Retinal pigment epithelial cell (primary cell): ENCODE measurements around the gene RPEL1.

Experiments used
- DNase-seq: peaks from one replicate; pipeline ENCODE4 v3.0.0-alpha.2; 2010; ENCODE audit warnings: low read depth
- H3K4me3 ChIP-seq: 2 replicates; pipeline ENCODE4 v1.5.1; 2011; ENCODE audit warnings: mild to moderate bottlenecking, low read length, control low read depth, moderate library complexity
- TF ChIP-seq, protein P1 (sequence below): conservative IDR thresholded peaks from 2 replicates; pipeline ENCODE4 v1.5.1; 2011; ENCODE audit warnings: low read depth, low read length, control low read depth, inconsistent platforms

RPEL1 gene

DNA sequence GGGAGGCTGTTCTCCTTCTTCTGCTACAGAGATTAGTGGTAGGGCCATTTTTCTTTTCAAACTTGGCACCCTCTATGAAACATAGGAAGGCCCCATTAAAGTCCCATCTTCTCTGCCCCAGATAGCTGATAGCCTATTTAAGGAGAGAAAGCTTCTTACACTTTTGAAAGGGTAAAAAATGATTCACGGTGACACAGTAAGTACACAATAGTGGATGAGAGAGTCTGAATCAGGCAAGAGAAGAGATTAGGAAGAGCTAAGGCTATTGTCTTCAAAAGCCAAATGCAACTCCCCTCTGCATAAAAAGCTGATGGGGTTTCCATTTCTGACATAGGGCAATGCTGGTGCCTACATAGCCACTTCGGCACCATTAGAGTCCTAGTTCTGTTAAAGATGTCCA is 34.8 kb downstream of the RPEL1 start:
- no peak for DNase-seq
- H3K4me3 ChIP-seq, result no peak overlapping the region
- TF ChIP-seq, protein P1, sequence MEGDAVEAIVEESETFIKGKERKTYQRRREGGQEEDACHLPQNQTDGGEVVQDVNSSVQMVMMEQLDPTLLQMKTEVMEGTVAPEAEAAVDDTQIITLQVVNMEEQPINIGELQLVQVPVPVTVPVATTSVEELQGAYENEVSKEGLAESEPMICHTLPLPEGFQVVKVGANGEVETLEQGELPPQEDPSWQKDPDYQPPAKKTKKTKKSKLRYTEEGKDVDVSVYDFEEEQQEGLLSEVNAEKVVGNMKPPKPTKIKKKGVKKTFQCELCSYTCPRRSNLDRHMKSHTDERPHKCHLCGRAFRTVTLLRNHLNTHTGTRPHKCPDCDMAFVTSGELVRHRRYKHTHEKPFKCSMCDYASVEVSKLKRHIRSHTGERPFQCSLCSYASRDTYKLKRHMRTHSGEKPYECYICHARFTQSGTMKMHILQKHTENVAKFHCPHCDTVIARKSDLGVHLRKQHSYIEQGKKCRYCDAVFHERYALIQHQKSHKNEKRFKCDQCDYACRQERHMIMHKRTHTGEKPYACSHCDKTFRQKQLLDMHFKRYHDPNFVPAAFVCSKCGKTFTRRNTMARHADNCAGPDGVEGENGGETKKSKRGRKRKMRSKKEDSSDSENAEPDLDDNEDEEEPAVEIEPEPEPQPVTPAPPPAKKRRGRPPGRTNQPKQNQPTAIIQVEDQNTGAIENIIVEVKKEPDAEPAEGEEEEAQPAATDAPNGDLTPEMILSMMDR, result no peak

DNA sequence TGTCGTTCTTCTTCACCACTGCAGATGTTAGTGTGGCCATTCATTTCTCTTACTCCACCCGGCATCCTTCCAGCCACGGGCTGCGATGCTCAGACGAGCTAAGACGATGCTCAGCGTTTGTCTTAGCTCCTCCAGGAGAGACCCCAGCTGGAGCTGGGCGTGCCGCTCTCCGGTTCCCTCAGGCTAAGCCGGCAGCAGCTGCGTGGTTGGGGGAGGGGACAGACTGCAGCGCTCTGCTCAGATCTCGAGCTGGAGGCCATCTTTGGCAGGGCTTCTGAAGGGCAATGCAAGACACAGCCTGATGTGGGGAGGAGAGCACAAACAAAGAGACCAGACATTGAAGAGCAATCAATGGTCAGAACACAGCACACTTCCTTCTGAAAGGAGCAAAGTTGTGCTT is 36.1 kb downstream of the RPEL1 start:
- H3K4me3 ChIP-seq, result peak overlapping the region; percentile 19
- no peak for DNase-seq
- TF ChIP-seq, protein P1, result no peak

DNA sequence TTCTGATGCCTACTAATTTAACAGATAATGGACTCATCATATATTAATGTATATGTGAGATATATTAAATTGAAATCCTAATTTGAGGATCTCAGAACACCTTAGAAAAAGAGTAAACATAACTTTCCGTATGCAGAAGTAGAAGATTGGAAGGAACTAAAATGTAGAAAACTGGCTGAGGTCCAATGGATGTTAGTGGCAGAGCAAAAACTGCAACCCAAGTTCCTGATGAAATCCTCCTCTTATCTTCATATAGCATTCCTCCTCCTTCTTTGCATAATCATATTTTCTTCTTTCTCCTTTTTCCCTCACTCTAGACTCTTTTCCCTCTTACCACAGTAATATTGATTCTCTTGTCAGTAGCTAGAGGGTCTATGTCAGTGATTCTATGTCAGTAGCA is 37.3 kb downstream of the RPEL1 start:
- no peak overlapping the region for H3K4me3 ChIP-seq
- TF ChIP-seq, protein P1, result no peak
- no peak for DNase-seq

DNA sequence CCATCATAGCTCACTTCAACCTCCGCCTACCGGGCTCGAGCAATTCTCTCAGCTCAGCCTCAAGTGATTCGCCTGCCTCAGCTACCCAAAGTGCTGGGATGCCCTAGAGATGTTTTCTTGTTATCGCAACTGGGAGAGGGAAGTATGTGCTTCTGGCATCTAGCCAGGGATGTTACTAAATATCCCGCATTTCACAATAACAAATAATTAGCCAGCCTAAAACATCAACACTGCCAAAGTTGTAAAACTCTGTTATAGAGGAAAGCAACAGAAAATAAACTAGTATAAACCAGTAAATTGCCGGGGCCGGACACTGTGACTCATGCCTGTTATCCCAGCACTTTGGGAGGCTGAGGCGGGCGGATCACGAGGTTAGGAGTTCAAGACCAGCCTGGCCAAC is 38.5 kb downstream of the RPEL1 start:
- H3K4me3 ChIP-seq, result no peak overlapping the region
- no peak for DNase-seq
- TF ChIP-seq, protein P1, result no peak

DNA sequence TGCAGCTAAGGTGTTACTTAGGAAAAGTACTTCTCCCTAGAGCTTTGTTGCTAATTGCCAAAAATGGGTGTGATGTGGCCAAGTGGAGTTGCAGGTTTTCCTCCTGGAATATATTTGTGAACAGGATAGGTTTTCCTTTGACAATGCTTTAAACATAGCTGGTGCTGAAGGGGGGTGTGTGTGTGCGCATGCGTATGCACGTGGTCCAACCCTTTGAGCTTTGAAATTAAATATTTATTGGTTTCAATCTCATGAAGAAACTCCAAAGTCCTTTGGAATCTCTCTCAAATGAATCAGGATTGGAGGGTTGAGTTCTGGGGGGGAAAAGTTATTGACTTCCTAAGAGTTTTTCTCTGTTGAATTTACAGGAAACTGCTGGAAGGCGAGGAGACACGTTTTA is 42.3 kb downstream of the RPEL1 start:
- TF ChIP-seq, protein P1, result no peak
- no peak overlapping the region for H3K4me3 ChIP-seq
- no peak for DNase-seq

DNA sequence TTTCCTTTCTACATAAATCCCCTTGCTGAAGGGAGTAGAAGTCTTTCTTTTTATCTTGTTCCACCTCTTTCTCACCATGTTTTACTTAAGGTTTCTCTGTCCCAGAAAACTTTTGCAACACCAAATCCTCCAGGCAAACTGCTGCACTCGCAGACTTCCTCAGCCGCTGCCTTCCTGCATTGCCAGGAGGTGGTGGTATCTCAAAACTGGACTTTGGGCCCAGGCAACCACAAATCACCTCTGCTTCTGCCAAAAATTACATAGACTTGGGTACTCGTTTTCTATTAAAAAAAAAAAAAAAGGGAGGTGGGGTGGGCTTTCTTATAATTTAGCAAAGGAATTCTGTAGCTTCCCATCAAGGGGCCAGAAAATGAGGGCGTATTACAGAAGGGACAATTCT is 45.9 kb downstream of the RPEL1 start:
- no peak for DNase-seq
- TF ChIP-seq, protein P1, result no peak
- H3K4me3 ChIP-seq, result no peak overlapping the region

DNA sequence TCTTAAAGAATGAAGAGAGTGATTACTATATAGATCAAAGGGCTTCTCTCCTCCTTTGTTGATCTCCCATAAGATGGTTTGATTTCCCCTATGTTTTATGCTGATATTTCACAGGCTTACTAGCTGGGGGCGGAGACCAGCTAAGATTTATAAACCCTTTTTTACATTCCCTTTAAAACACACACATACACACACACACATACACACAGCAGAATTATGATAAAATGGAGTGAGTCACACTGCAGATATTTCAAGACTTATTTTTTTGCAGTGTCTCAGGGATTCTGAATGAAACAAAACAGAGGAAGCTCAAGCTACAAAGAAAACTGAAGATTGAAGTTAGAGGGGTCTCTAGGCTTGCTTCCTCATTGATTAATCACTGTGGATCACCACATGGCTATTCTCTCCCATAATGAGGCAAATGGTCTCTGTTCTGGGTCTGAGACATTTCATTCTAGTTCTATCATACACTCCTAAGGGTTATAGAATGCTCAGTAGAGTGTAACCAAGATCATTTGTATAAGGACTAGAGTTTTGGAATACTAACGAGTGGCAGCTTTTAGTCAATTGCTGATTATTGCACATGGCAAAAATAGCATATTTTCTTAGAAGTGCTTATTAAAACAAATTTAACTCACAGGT is 49.8 kb downstream of the RPEL1 start:
- peak; percentile 69 for DNase-seq
- no peak overlapping the region for H3K4me3 ChIP-seq
- TF ChIP-seq, protein P1, result no peak
